GM11168 (cell line): ENCODE measurements around the gene PRDM12.

Experiments used
- in situ Hi-C: fragments of 300-500 bp; cut with MboI; formaldehyde crosslinking; loops from one replicate; pipeline ENCODE4 v1.12.0; 2022; ENCODE audit warnings: low sequenced_read_pairs; ENCODE audit not compliant: unreplicated experiment

Gene PRDM12

DNA sequence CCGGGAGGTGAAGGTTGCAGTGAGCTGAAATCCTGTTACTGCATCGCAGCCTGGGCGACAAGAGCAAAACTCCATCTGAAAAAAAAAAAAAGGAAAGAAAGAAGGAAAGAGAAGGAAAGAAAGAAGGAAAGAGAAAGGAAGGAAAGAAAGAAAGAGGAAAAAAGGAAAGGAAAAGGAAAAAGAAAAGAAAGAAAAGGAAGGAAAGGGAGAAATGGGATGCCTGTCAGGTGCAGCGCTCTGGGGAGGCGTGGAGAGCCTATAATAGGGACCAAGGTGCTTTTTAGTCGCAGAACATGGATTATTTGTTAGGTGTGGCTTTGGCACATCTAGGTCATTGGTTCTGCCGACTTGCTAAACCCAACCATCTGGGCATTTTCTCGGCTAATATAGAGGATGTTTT, 47.1 kb downstream of the PRDM12 start:
- in situ Hi-C loops = loop anchor here (10.0 kb wide), 1 partner anchor 233 kb away; no protein-coding TSS in a partner anchor

- in situ Hi-C loops = loop anchor here (10.0 kb wide), 1 partner anchor 232 kb away; no protein-coding TSS in a partner anchor
These were observed 48.3 kb downstream of the PRDM12 start for GRCh38 chr9:130712564-130713285.

DNA sequence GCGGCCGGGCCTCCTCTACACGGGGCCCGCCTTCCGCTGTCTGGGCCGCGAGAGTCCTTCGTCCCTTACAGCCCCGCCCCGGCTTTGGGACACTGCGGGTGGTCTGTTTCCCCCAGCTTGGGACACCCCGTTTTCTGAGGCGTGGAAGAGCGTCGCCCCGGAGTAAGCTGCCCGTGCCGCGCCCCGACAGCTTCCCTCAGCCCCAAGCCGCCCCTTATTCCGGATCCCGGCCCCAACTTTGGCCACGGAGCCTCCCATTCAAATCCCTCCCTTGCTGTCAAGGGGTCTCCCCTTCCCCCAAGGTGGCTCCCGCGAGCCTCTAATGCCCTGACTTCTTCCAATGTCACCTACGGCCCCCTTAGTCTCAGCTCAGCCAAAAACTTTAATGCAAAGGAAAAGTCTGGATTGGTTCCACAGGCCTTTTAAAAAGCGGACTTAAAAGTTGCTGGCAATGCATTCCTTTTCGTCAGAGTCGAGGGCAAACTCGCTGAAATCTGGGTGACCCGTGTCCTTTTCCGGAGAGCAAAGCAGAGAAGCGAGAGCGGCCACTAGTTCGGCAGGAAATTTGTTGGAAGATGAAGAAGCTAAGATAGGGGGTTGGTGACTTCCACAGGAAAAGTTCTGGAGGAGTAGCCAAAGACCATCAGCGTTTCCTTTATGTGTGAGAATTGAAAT, 49.0 kb downstream of the PRDM12 start:
- in situ Hi-C loops = loop anchor here (10.0 kb wide), 1 partner anchor 231 kb away; no protein-coding TSS in a partner anchor

DNA sequence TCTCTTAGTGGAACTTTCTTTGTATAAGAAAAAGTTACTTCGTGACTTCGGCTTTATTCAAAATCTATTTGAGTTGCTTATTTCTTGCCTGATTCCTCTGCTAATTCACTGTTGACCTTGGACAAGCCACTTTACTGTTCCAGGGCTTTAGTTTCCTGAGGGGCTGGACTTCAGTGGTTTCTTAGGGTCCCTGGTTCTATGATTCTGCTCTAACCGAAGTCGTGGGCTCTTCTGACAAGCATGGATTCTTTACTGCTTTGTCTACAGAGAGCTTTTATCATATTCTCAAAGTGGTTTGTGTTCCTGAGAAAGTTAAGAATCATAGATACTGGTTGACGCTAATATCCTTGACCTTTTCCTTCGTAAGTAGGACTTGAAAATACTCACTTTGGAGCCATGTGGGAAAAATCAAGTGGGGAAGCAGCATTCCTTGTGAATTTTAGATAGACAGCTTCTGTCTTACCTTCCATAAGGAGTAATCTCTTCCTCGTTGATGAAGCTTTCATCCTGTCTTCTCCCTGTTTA, 50.3 kb downstream of the PRDM12 start:
- in situ Hi-C loops = loop anchor here (10.0 kb wide), 1 partner anchor 230 kb away; no protein-coding TSS in a partner anchor

GRCh38 chr9:130715270-130715669, 50.9 kb downstream of the PRDM12 start:
- in situ Hi-C loops = loop anchor here (10.0 kb wide), 1 partner anchor 230 kb away; no protein-coding TSS in a partner anchor

DNA sequence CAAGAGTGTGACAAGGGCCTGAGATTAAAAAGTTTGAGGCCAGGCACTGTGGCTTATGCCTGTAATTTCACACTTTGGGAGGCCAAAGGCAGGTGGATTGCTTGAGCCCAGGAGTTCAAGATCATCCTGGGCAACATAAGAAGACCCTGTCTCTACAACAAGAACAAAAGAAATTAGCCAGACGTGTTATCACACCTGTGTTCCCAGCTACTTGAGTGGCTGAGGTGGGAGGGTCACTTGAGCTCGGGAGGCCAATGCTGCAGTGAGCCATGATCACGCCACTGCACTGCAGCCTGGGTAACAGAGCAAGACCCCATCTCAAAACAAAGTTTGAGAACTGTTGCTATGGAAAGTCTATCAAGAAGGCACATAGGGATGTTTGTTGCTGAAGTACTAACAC, 54.2 kb downstream of the PRDM12 start:
- in situ Hi-C loops = loop anchor here (10.0 kb wide), 1 partner anchor 226 kb away; no protein-coding TSS in a partner anchor

- in situ Hi-C loops = no loop called here
These were observed 56.4 kb downstream of the PRDM12 start for GRCh38 chr9:130720762-130721161.

- in situ Hi-C loops = no loop called here
These were observed 64.3 kb downstream of the PRDM12 start for GRCh38 chr9:130728721-130729120.

DNA sequence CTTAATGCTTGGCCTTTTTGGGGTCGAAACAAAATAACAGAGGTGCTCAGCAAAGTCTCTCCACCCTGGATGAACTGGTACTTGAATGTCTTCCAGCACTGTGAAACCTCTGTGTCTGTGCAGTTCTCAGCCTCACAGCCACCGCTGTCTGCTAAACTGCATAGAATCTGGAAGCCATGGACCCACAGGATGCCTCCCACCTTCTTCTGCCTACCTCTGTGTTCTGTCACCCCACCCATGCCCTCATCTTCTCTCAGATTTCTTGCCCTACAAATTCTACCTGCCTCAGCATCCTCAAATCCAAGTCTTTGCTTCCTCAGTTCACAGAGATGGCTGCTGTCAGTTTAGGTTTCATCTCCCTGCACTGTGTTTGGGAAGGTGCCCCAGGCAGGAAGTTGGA, 64.8 kb downstream of the PRDM12 start:
- in situ Hi-C loops = no loop called here

DNA sequence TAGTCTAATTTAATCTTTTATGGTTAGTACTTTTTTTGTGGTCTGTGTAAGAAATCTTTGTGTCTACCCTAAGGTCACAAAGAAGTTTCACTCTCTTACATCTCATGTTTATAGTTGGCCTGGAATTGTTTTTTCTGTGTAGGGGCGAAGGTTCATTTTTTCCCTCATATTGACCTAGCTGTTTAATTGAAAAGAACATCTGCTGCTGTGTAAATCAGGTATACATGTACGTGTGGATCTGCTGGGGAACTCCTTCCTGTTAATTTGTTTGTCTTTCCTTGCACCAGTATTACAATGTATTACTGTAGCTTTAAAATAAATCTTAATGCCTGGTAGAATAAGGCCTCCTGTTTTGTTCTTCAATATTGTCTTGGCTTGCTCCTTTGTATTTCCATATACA, 67.0 kb downstream of the PRDM12 start:
- in situ Hi-C loops = no loop called here

DNA sequence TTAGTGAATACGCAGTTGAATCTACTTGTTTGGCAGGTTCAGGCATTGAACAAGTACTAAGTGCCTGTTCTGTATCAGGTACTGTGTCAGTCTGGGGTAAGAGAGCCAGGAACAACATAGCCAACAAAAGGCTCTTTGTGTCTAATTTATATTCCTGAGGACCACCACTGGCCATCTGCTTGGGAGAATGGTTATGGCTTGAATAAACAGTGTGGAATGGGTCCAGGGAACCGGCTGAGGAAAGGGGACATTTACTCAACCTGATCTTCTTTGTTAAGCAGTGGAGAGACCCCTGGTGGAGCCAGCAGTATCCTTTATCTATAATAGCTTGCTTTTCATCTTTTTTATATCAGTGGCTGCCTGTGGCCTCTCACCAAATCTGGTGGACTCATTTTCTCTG, 67.7 kb downstream of the PRDM12 start:
- in situ Hi-C loops = no loop called here
